Stimulated activated CD4-positive, alpha-beta T cell treated with anti-CD3 and anti-CD28 coated beads, Interleukin-1b, Interleukin-23, amount 100 ng/mL, for 1 hour (primary cell): Measurements from ENCODE around the gene CDS2.

Experiments used
- DNase-seq, 2 donors: peaks; one replicate each; pipeline ENCODE4 v3.0.0-alpha.2; 2020; ENCODE audit warnings: low read depth in 2 of 2

The CDS2 gene

DNA sequence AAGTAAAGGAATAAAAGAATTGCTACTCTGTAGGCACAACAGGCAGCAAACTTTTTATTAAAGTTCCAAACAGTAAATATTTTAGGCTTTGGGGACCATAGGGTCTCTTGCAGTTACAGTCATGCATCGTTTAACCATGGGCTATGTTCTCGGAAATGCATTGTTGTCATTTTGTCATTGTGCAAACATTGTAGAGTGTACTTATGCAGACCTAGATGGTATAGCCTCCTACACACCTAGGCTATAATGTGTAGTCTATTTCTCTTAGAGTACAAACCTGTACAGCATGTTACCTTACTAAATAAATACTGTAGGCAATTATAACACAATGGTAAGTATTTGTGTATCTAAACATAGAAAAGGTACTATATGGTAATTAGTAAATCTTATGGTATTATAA is 54.7 kb downstream of the CDS2 start:
- DNase-seq: no peak

- DNase-seq: no peak
Measured at GRCh38 chr20:5181958-5182357, 55.1 kb downstream of the CDS2 start.

GRCh38 chr20:5182615-5183254 is 55.9 kb downstream of the CDS2 start:
- no peak for DNase-seq

DNA sequence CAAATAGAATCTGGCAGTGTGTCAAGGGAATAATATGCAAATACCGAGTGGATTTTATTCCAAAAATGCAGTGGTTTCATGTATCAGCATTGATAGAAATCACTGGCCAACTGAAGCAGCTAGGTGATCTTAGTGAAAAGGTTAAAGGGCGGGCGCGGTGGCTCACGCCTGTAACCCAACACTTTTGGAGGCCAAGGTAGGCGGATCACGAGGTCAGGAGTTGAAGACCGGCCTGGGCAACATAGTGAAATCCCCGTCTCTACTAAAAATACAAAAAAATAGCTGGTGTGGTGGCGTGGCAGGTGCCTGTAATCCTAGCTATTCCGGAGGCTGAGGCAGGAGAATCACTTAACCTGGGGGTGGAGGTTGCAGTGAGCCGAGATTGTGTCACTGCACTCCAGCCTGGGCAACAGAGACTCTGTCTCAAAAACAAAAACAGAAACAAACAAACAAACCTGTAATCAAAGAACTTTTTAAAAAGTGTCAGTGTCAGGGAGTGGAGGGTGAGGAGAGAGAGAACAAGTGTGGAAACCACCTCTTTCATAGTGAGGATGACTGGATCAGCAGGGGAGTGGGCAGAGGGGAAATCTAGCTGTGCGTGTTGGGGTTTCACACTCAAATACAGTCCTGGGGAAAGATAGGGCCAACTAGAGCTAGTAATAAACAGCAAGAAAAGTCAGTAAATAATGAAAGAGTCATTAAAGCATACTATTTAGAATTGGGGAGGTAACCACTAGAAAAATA is 57.1 kb downstream of the CDS2 start:
- DNase-seq: no peak

DNA sequence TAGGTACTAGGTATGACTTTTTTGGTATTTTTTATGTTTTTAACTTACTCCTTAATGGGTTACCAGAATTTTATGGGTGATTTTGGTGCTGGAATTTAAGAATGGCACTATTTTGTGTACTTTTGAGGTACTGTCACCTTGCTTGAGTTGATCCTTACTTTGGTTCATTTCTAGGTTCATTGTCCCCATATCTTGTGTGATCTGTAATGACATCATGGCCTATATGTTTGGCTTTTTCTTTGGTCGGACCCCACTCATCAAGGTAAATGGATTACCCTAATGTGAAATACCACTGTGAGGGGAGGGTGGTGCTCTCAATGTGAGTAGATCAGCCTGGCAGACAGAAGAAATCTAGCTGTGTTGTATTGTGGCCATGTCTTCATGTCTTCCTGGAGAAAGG is 57.9 kb downstream of the CDS2 start:
- no peak for DNase-seq

DNA sequence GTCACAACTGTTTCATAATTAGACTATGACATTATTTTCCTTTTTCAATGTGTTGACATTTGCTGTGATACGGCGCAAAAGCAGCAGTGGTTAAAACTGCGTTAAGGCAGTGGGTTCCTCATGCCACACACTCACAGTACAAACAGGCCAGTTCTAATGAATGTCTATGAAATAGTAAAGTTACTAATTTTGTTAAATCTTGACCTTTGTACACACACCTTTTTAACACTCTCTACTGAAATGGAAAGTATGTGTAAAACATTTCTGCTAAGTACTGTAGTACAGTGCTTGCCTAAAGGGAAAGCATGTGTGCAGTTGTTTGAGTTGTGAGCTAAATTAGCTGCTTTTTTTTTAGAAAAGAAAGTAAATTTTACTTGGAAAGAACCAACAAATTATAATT is 60.3 kb downstream of the CDS2 start:
- no peak for DNase-seq

DNA sequence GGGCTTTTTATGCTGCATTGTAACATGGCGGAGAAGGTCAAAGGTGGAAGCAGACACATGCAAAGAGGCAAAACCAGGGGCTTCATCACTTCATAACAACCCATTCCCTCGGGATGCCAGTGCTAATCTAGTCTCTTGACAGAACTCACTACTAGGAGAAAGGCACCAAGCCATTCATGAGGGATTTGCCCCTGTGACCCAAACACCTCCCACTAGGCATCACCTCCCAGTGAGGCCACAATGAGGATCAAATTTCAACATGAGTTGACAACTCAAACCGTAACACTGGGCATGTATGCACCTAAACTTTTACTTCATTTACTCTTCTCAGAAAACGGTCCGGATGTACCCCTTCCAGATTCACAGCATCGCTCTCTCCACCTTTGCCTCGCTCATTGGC is 61.9 kb downstream of the CDS2 start:
- DNase-seq: no peak

GRCh38 chr20:5189917-5190316 is 63.1 kb downstream of the CDS2 start:
- DNase-seq: no peak

- no peak for DNase-seq
Measured at GRCh38 chr20:5190444-5190843, 63.6 kb downstream of the CDS2 start.

GRCh38 chr20:5191829-5192569 is 65.2 kb downstream of the CDS2 start:
- peak in 1 of 2 donors; percentile 4 for DNase-seq

- no peak for DNase-seq
Measured at GRCh38 chr20:5192570-5193431, 66.0 kb downstream of the CDS2 start.

GRCh38 chr20:5195655-5196054 is 68.8 kb downstream of the CDS2 start:
- DNase-seq: no peak

GRCh38 chr20:5196149-5196548 is 69.3 kb downstream of the CDS2 start:
- DNase-seq: no peak

DNA sequence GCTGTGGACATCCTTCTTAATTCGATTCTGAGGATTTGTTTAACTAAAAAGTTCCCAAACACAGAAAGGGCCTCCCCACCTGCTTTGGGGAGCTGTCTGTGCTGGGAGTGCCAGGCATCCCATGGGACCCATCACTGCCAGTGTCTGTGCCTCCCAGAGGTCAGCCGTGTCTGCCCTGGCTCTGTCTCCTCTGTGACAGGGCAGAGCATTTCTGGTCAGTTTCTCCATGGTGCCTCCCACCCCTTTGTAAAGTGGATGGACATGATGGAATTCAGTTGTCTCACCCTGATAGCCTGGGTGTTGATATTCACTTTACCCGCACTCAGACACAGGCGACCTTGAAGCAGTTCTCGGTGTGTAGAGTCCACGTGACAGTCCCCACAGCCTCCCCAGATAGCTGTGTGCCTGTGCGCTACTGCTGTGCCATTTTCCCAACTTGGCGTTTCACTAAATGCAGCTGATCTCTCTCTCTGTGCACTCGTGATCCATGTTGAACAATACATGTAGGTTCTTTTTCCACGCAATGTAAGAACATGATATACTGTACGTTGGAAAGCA is 70.5 kb downstream of the CDS2 start:
- no peak for DNase-seq

DNA sequence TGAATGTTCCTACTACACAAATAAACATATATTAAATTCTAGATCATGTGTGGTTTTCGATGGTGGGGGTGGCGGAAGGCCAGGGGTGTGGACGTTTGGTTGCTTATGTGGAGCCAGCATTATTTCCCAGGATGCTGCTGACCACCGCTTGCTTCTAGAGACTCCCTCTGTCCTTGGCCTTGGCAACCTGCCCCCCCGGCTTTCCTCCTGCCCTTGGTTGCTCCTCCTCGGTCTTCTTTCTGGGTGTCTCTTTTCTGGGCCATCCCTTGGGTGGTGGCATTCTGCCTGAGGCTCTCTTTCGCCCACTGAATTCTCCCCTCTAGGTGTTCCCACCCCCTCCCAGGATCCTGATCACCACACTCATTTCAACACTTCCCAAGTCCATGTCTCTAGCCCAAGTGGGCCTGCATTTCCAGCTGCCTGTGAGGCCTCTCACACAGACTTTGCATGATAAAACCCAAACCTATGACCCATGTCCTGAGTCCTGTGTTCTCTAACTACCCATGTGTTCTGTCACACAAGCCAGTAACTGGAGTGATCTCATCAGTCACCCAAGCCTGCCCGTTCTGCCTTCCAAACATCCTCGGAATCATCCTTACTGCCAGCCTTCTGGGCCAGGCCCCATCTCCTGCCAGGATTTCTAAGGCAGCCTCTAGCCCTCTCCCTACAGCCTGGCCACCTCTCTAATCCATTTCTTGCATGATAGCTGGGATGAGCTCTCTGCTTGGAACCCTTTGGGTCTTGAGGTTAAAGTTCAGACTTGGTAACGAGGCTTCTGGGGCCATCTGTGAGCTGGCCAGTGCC is 71.2 kb downstream of the CDS2 start:
- DNase-seq: no peak

GRCh38 chr20:5198651-5198924 is 71.8 kb downstream of the CDS2 start:
- DNase-seq: no peak

DNA sequence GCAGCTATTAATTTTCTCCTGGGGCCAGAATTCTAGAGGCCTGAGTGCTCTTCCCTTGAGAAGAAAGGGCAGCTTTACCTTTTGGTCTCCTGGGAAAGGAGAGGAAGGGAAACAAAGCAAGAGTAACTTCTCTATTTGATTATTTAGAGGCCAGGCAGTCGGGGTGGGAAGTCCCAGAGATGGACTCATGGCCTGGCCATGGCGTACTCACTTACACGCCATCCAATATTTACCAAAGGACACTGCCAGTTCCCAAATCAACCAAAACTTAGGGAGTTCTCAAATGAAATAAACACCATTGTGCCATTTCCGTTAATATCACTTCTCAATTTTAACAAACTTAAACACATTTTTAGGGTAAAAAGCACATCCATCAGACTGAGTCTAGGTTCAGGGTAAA is 76.6 kb downstream of the CDS2 start:
- DNase-seq: no peak

DNA sequence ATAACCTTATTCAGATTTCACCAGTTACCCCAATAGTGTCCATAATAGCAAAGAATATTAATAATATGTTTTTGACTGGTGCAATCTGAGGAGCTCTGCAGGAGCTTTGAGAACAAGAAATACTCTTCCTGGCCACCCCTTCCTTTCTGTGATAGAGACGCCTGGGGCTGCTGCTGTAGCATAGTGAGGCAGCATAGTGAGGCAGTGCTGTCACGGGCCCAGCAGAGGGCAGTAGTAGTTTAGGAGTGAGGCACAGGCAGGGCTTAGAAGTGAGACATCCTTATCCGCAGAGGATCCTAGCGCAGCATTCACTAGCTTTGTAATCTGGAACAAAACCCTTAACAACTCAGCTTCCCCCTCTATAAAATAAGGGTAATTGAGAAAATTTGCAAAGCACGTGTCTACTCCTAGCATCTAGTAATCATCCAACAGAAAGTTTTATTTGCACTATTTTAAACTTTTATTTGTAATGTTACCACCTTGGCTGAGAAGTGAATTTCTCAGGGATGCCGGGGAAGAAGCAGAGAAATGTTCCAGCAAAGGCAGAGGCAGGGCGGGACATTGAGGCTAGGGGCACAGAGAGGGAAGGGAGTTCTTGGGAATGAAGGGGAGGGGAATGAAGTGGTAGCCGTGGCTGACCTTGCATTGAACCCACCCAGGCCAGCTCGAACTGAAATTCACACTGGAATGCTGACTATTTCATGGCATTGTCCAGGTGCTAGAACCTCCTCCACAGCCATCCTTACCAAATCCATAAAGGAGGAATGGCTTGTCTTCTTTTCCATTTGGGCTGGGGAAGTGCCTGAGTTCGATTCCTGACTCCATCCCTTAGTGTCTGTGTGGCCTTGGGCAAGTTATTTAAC is 78.8 kb downstream of the CDS2 start:
- peak; percentile 29 to 43 for DNase-seq

- no peak for DNase-seq
Measured at GRCh38 chr20:5207138-5207537, 80.3 kb downstream of the CDS2 start.
